Body of pancreas (tissue), 4 donors: ENCODE data around the gene SLC23A1. TPM values are rescaled to one million over a fixed set of nuclear protein-coding genes. Genes with fewer than 3 reads are reported as not detected.
"Not testable (repeated sequence)": the region's sequence is repeated elsewhere in the genome, so short reads cannot be mapped to it uniquely, and the experiment has no call there.

Source experiments
- ATAC-seq: fragments of 150-250 bp; one replicate; pipeline ENCODE4 v1.9.1; 2016
- DNase-seq, 4 donors: peaks; one replicate each; pipeline ENCODE4 v3.0.0-alpha.2; 2019
- H3K27ac ChIP-seq, 4 donors: fragments of 200-600 bp; sonication (generic); 1 replicate in 3 of 4; 2 replicates in 1 of 4; pipeline versions ENCODE4 v1.5.1 to v1.6.1; 2016 to 2019; ENCODE audit warnings: mild to moderate bottlenecking in 1 of 4, mixed read lengths in 1 of 4, moderate library complexity in 1 of 4
- H3K27me3 ChIP-seq, 2 donors: fragments of 200-600 bp; sonication (generic); one replicate each; pipeline ENCODE4 v1.6.0; 2016; ENCODE audit warnings: mild to moderate bottlenecking in 1 of 2
- H3K36me3 ChIP-seq, 2 donors: fragments of 200-600 bp; sonication (generic); replicated peaks in 1 of 2; 2 replicates each; pipeline ENCODE4 v1.5.1; 2016; ENCODE audit warnings: low read depth in 2 of 2; ENCODE audit not compliant: insufficient read depth in 1 of 2
- H3K4me1 ChIP-seq: fragments of 200-600 bp; sonication (generic); one replicate; pipeline ENCODE4 v1.6.0; 2016
- H3K4me3 ChIP-seq, 2 donors: fragments of 200-600 bp; sonication (generic); 1 replicate in 1 of 2; 2 replicates in 1 of 2; pipeline ENCODE4 v1.5.1; 2016 to 2019
- H3K9me3 ChIP-seq, 3 donors: fragments of 200-600 bp; sonication (generic); 1 replicate in 2 of 3; 2 replicates in 1 of 3; pipeline ENCODE4 v1.5.1; 2016
- POLR2A ChIP-seq, 3 donors: fragments of 450-650 bp; IDR thresholded peaks; one replicate each; pipeline ENCODE4 v1.6.1; 2016; ENCODE audit warnings: antibody characterized with exemption in 3 of 3, mild to moderate bottlenecking in 2 of 3
- WGBS, 2 donors: methylation state at CpG; one replicate each; pipeline ENCODE4 v1.1.5; 2017; 5-methylcytosine and 5-hydroxymethylcytosine counted together
- intact Hi-C: fragments of 100-400 bp; cut with DNase I; formaldehyde crosslinking; loops from one replicate; pipeline ENCODE4 v1.15.1; 2023
- total RNA-seq, 2 donors: library from RNA; depleted of rRNA; stranded (reverse); fragments of >200 nt; gene quantifications; one replicate each; pipeline ENCODE4 v1.1.0, GENCODE V29; 2016
- TF ChIP-seq, protein P1 (sequence below), 7 experiments: fragments of 450-650 bp in 4 of 7; fragments of 200-600 bp in 3 of 7; sonication (generic) in 3 of 7; IDR thresholded peaks; one replicate each; pipeline ENCODE4 v1.5.1; 2016 to 2019; ENCODE audit warnings: antibody characterized with exemption in 7 of 7

The SLC23A1 gene
- total RNA-seq, 2 donors from 2014 or later, result 0.66 to 0.78 TPM

DNA sequence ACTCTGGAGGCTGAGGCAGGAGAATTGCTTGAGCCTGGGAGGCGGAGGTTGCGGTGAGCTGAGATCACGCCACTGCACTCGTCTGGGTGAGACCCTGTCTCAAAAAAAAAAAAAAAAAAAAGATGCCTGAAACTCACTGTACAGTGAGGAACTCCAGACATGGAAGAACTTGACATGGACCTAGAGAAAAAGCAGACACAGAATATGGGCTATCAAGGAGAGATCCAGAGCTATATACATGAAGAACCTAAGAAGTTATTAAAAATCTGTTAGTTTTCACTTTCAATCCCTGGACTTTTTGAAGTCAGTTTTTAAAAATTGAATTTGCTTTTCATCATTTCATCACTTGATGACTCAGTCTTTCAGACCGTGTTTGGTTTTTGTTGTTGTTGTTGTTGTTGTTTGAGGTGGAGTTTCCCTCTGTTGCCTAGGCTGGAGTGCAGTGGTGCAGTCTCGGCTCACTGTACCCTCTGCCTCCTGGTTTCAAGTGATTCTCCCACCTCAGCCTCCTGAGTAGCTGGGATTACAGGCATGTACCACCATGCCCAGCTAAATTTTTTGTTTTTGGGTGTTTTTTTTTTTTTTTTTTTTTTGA, 21.2 kb downstream of the SLC23A1 start:
- 85 to 86% methylated on average over 6 of the region's 6 CpGs for WGBS, 2 donors
- Histone ChIP-seq H3K36me3 (peaks cover 0 to 9% of the 10 kb centered on the region in 2 donors), H3K4me1 (no peaks in the 10 kb centered on the region), H3K27me3 (no peaks in the 10 kb centered on the region), H3K4me3 (no peak overlapping the region), H3K9me3 (no peaks in the 10 kb centered on the region), H3K27ac (no peak overlapping the region)
- TF ChIP-seq, protein P1, sequence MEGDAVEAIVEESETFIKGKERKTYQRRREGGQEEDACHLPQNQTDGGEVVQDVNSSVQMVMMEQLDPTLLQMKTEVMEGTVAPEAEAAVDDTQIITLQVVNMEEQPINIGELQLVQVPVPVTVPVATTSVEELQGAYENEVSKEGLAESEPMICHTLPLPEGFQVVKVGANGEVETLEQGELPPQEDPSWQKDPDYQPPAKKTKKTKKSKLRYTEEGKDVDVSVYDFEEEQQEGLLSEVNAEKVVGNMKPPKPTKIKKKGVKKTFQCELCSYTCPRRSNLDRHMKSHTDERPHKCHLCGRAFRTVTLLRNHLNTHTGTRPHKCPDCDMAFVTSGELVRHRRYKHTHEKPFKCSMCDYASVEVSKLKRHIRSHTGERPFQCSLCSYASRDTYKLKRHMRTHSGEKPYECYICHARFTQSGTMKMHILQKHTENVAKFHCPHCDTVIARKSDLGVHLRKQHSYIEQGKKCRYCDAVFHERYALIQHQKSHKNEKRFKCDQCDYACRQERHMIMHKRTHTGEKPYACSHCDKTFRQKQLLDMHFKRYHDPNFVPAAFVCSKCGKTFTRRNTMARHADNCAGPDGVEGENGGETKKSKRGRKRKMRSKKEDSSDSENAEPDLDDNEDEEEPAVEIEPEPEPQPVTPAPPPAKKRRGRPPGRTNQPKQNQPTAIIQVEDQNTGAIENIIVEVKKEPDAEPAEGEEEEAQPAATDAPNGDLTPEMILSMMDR (IDR thresholded peaks at IDR 0.05), result no peak
- DNase-seq (no peak), ATAC-seq (no peak)
- intact Hi-C loops, result no loop called here

DNA sequence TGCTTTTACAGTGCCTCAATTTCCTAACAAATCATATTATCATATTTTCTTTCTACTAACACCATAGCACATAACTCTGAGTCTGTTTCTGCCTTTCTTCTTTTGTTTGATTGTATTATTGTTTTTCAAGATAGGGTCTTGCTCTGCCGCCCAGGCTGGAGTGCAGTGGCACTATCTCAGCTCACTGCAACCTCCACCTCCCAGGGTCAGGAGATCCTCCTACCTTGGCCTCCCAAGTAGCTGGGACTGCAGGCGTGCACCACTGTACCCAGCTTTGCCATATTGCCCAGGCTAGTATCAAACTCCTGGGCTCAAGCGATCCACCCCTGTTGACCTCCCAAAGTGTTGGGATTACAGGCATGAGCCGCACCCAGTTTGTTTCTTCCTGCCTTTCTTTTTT, 22.7 kb downstream of the SLC23A1 start:
- ATAC-seq, result no peak
- Histone ChIP-seq H3K9me3 (no peaks in the 10 kb centered on the region), H3K4me1 (no peaks in the 10 kb centered on the region), H3K27me3 (no peaks in the 10 kb centered on the region), H3K27ac (no peak overlapping the region), H3K4me3 (no peak overlapping the region), H3K36me3 (peaks cover 0 to 4% of the 10 kb centered on the region in 2 donors)
- intact Hi-C loops, result no loop called here
- 91 to 95% methylated on average over 4 of the region's 4 CpGs for WGBS, 2 donors
- no peak for DNase-seq
- TF ChIP-seq, protein P1 (IDR thresholded peaks at IDR 0.05), result no peak
- no peak for TF ChIP-seq POLR2A (IDR thresholded peaks at IDR 0.05)

DNA sequence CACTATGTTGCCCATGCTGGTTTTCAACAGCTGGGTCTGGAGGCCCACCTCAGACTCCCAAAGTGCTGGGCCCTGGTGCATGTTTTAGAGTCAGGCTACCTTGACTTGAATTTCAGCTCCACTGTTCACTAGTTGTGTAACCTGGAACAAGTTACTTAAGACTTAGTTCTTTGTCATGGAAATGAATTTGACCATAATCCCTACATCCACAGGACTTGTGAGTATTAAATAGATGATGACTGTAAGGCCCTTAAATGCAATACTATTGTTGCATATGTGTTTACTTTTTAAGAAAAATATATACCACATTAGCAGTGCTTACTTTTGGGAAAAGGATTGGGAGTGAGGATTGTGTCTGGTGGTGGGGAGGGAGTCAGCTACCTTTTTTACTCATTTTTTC, 25.0 kb downstream of the SLC23A1 start:
- intact Hi-C loops, result no loop called here
- Histone ChIP-seq H3K9me3 (no peaks in the 10 kb centered on the region), H3K27me3 (no peaks in the 10 kb centered on the region), H3K36me3 (no peaks in the 10 kb centered on the region), H3K27ac (no peak overlapping the region), H3K4me3 (no peak overlapping the region), H3K4me1 (no peaks in the 10 kb centered on the region)
- TF ChIP-seq, protein P1 (IDR thresholded peaks at IDR 0.05), result no peak
- TF ChIP-seq POLR2A (IDR thresholded peaks at IDR 0.05), result no peak
- DNase-seq (no peak), ATAC-seq (no peak)

DNA sequence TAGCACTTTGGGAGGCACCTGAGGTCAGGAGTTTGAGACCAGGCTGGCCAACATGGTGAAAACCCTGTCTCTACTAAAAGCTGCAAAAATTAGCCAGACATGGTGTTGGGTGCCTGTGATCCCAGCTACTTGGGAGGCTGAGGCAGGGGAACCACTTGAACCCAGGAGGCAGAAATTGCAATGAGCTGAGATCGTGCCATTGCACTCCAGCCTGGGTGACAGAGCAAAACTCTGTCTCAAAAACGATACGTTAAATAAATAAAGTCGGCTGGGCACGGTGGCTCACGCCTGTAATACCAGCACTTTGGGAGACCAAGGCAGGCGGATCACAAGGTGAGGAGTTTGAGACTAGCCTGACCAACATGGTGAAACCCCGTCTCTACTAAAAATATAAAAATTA, 27.2 kb downstream of the SLC23A1 start:
- H3K27ac ChIP-seq, H3K4me3 ChIP-seq, H3K9me3 ChIP-seq, ATAC-seq, H3K36me3 ChIP-seq, intact Hi-C loops, H3K27me3 ChIP-seq, DNase-seq, H3K4me1 ChIP-seq: not testable (repeated sequence)
- WGBS, 2 donors, result 86 to 92% methylated on average over 4 to 8 of the region's 8 CpGs

GRCh38 chr5:139354186-139354585, 28.9 kb downstream of the SLC23A1 start:
- no peak for ATAC-seq
- H3K36me3 ChIP-seq, result no peaks in the 10 kb centered on the region
- DNase-seq, result no peak
- no peak overlapping the region for H3K27ac ChIP-seq
- H3K4me3 ChIP-seq, result no peak overlapping the region
- H3K4me1 ChIP-seq, result no peaks in the 10 kb centered on the region
- no peaks in the 10 kb centered on the region for H3K9me3 ChIP-seq
- intact Hi-C loops, result no loop called here
- 81 to 97% methylated on average over 3 of the region's 3 CpGs for WGBS, 2 donors
- H3K27me3 ChIP-seq, result no peaks in the 10 kb centered on the region
- TF ChIP-seq, protein P1 (IDR thresholded peaks at IDR 0.05), result no peak
- no peak for TF ChIP-seq POLR2A (IDR thresholded peaks at IDR 0.05)

DNA sequence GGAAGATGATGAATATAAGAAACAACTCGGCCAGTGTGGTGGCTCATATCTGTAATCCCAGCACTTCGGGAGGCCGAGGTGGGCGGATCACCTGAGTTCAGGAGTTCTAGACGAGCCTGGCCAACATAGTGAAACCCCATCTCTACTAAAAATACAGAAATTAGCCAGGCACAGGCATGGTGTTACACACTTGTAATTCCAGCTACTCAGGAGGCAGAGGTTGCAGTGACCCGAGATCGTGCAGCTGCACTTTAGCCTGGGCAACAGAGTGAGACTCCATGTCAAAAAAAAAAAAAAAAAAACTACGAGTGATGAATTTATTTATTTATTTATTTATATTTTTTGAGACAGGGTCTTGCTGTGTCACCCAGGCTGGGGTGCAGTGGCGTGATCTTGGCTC, 35.2 kb downstream of the SLC23A1 start:
- intact Hi-C loops, H3K27me3 ChIP-seq, ATAC-seq, H3K27ac ChIP-seq, H3K36me3 ChIP-seq, H3K9me3 ChIP-seq, H3K4me3 ChIP-seq, DNase-seq: not testable (repeated sequence)
- WGBS, 2 donors, result 93 to 97% methylated on average over 9 of the region's 9 CpGs
- peaks cover 15% of the 10 kb centered on the region for H3K4me1 ChIP-seq

- H3K9me3 ChIP-seq, H3K36me3 ChIP-seq, DNase-seq, H3K27me3 ChIP-seq, ATAC-seq, intact Hi-C loops, H3K27ac ChIP-seq, H3K4me3 ChIP-seq: not testable (repeated sequence)
- H3K4me1 ChIP-seq, result peaks cover 24% of the 10 kb centered on the region
- 92 to 93% methylated on average over 8 of the region's 8 CpGs for WGBS, 2 donors
Observed at GRCh38 chr5:139345442-139345841, 37.7 kb downstream of the SLC23A1 start.
